Cardiac septum (tissue), 1 donor: ENCODE measurements around the gene SLC22A23. TPM values are rescaled to one million over a fixed set of nuclear protein-coding genes. Genes with fewer than 3 reads are reported as not detected.

ENCODE experiments used
- DNase-seq: peaks from one replicate; pipeline ENCODE4 v3.0.0-alpha.2; 2020; ENCODE audit warnings: low spot score
- intact Hi-C: fragments of 100-400 bp; cut with DNase I; formaldehyde crosslinking; loops from one replicate; pipeline ENCODE4 v1.14.0; 2022
- long read RNA-seq: library from polyadenylated mRNA; unstranded; transcript quantifications from one replicate; pipeline ENCODE4 v2.0.0, GENCODE V29; 2021
- total RNA-seq: library from RNA; stranded (reverse); fragmentation: NEBNext Ultra II Directional; extraction: Animal tissue kit (Norgen Biotek cat#: 25700); gene quantifications from one replicate; pipeline ENCODE4 v1.2.1, GENCODE V29; 2021
- donor health status: DM: no; HTN: no; CAD: no.

SLC22A23 gene
- total RNA-seq = 3.2 TPM
- long read RNA-seq, partial matches to known transcripts = 1 of 19 reads
- long read RNA-seq, other reads (novel, unspliced or antisense) = 16 of 19 reads

DNA sequence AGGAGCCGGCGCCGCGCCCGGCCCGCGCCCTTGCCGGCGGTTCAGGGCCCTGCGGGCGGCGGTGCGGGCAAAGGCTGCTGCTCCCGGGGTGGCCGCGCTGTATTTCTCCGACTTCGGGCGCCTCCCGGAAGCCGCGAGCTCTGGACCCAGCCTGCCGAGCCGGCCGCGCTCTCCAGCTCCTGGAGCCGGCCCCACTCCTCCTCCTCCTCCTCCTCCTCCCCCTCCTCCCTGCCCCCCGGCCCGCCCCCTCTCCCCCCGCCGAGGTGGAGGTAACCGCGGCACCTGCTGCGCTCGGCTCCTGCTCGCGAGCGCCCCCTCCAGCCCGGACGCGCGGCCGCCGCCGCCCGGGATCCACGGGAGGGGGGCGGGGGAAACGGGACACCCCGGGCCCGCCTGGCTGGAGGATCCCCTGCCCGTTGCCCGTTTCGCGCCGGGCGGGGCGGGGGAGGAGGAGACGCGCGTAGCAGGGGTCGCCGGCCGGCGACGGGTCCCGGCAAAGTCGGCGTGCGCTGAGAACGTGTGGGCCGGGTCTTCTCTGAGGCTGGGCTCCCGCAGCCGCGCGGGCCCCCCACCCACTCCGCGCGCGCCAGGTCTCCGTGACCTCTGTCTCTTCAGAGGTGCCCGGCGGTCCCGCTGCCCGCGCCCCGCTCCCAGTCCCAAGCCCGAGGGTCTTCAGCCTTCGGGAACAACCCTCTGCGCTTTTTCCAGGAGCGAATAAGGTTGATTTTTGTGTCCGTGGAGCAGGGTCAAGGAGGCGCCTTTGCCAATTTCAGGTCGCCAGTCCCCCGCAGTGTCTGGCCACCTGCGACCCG lies at the start of gene SLC22A23:
Gene SLC22A23, minus strand, starts transcription at position 153 of the 812 bp plus-strand sequence. CDS start 491 bp downstream, outside the sequence.
- no peak for DNase-seq
- intact Hi-C loops = no loop called here

DNA sequence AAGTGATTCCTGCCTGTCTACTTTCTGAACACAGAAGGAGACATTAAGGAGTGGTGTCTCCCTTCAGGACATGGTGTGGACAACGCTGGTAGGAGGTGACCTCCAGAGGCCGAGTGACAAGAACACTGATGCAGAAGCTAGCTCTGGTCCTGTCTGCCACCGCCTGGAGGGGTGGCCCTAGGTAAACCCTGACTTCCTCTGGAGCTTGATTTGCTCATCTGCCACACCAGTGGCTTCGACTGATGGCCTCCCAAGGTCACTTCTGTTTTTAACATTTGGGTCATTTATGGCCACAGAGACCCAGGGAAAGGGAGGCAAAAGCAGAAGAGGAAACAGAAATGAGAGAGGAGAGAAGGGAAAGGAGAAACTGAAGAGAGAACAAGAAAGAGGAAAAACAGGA lies 49.4 kb upstream of the SLC22A23 start:
- intact Hi-C loops = no loop called here
- DNase-seq = no peak

DNA sequence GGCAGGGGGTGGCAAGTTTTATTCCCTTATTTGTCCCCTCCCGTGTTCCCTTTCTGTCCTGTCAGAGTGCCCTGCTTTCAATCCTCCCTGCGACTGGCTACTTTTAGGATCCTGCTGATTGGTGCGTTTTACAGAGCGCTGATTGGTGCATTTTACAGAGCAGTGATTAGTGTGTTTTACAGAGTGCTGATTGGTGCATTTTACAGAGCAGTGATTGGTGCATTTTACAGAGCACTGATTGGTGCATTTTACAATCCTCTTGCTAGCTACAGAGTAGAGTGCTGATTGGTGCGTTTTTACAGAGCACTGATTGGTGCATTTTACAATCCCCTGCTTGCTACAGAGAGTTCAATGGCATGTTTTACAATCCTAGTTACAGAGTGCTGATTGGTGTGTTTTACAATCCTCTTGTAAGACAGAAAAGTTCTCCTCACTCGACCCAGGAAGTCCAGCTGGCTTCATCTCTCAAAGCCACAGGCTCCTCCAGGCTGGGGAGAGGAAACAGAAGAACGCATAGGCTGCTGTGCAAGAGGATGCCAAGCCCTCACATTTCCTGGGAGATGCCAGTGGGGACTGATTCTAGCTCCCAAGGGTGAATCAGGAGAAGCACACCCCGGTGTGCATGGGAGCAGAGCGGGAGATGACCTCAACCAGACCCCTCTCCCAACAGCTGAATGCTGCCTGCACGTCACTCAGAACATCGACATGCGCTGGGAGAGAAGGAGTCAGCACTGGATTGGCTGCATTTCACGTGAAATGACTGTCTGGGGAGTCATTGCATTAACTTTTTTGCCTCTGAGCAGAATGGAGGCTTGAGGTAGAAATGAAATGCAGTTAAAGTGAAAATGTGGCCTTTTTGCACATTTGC lies 48.3 kb upstream of the SLC22A23 start:
- intact Hi-C loops = no loop called here

DNA sequence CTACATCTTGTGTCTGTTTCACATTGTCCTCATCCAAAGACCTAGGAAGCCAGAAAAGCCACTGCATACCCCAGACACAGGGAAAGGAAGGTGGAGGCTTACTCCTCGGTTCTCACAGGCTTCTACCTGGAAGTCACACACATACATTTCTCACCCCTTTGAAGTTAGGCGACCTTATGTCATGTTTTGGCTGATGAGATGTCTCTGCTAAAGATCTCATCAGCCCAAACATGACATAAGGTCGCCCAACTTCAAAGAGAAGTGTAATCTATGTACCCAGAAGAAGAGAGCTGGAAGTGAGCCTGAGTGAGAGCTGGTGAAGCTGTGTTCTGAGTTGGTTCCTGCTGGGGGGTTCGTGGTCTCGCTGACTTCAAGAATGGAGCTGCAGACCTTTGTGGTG lies 47.5 kb upstream of the SLC22A23 start:
- DNase-seq = no peak
- intact Hi-C loops = no loop called here

More for the DNA sequence above, 48.3 kb upstream of the SLC22A23 start:
- DNase-seq = no peak

DNA sequence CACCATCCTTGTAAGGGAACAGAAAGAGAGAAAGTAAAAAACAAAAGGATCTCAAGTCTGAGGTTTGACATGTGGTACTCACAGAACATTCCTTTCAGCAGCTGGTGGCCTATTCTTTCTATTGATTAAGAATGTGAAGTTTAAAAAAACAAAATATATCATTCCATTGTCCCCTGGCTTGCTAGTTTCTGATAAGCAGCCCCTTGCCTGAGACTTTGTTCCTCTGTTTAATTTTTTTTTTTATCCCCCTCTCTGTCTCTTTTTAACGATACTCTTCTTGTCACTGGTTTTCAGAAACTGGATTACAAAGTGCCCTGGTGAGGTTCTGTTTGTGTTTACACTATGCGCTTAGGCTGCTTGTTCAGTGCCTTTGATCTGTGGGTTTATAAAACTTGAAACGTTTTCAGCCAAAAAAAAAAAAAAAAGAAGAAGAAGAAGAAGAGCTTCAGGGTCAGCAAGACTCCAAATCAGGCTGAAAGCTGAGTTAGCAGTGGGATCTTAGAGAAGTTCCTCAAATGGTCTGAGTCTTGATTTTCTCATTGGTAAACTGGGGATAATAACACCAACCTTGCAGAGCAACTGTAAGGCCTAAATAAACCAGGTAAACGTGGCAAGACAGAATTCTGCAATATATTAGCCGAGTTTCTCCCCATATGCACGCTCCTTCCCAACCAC lies 45.1 kb upstream of the SLC22A23 start:
- intact Hi-C loops = no loop called here
- no peak for DNase-seq

GRCh38 chr6:3500262-3501014 lies 43.6 kb upstream of the SLC22A23 start:
- no peak for DNase-seq
- intact Hi-C loops = no loop called here

GRCh38 chr6:3499603-3500002 lies 42.8 kb upstream of the SLC22A23 start:
- intact Hi-C loops = no loop called here
- DNase-seq = no peak

GRCh38 chr6:3496395-3496794 lies 39.5 kb upstream of the SLC22A23 start:
- no peak for DNase-seq

DNA sequence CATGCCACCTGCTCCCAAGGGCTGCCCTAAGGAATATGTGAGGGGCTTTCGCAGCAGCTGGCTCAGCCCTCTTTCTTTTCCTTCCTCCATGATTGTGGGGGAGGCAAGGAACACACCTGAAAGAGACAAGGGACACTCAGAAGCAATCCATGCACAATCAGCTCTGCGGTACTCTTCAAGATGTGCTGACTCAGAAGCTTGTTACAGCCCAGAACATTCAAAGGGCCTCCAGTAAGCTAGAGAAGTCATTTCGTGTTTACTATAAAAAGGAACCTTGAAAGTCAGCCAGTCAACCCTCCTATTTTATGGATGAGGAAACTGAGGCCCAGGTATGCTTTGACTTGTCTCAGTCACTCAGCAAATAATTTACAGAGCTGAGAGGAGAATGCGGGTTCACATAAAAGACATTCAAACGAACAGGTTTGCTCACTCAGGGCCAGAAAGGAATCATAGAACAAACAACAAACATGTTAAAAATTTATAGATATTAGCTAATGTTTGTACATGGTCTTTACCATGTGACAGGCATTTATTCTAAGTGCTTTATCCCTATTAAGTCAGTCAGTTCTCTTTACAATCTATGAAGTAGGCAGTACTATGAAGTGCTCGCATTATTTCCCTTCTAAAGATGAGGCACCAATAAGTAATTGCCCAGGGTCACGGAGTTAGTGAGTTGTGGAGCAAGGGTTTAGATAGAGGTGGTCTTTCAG lies 37.7 kb upstream of the SLC22A23 start:
- intact Hi-C loops = no loop called here
- no peak for DNase-seq

More at GRCh38 chr6:3496395-3496794, 39.5 kb upstream of the SLC22A23 start:
- intact Hi-C loops = no loop called here

DNA sequence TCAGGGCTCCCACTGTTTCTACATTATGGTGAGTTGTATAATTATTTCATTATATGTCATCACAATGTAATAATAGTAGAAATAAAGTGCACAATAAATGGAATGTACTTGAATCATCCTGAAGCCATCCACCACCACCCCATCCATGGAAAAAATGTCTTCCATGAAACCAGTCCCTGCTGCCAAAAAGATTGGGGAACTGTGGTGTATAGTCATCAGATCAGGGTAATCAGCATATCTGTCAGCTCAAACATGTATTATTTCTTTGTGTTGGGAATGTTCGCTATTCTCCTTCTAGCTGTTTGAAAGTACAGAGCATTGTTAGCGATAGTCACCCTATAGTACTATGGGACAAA lies 33.8 kb upstream of the SLC22A23 start:
- intact Hi-C loops = no loop called here
- no peak for DNase-seq

DNA sequence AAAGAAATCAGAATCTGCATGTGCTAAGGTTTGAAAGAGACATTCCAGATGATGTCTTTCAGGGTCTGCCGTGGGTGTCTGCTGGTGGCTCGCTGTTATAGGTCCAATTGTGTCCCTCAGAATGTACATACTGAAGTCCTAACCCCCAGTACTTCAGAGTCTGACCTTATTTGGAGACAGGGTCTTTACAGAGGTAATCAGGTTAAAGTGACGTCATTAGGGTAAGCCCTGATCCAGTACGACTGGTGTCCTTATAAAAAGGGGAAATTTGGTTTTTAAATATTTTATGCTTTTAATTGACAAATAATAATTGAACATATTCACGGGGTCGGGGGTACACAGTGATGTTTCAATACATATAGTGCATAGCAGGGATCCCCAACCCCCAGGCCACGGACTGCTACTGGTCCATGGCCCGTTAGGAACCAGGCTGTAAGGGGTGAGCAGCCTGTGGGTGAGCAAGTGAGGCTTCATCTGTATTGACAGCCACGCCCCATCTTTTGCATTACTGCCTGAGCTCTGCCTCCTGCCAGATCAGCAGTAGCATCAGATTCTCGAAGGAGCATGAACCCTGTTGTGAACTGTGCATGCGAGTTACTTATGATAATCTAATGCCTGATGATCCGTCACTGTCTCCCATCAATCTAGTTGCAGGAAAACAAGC lies 33.2 kb upstream of the SLC22A23 start:
- intact Hi-C loops = no loop called here
- no peak for DNase-seq

DNA sequence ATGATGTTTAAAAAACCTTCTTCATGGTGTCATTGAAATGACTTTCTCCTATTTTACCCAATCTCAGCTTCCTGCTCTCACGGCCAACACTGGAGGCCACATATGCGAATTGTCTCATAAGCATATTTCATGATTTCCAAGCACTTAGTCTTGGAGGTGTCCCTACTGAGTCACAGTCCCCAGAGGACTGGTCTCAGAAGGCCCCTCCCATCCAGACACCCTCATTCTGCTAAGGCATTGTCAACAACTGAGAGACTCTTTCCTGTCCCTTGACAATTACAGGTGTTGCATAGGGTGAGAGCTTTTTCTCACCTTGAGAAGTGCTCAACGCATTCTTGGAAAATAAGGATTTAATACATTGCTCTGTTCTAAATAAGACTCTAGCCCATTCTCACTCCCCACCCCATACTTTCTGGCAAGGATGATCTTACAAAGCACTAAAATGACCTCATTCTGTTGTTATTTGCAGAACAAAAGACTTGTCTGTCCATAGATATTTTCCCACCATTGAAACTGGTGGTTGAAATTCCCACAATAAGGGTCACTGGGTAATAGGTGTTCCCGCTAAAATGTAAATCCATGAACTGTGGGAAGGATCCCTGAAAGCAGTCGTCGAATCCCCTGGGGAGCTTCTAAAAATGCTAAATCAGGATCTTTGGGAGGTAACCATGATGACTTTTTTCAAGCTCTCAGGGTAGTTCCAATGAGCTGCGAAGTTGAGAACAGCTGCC lies 32.3 kb upstream of the SLC22A23 start:
- intact Hi-C loops = no loop called here
- DNase-seq = no peak

- intact Hi-C loops = no loop called here
- no peak for DNase-seq
Measured at GRCh38 chr6:3484946-3485345, 28.1 kb upstream of the SLC22A23 start.

GRCh38 chr6:3484192-3484591 lies 27.3 kb upstream of the SLC22A23 start:
- no peak for DNase-seq

DNA sequence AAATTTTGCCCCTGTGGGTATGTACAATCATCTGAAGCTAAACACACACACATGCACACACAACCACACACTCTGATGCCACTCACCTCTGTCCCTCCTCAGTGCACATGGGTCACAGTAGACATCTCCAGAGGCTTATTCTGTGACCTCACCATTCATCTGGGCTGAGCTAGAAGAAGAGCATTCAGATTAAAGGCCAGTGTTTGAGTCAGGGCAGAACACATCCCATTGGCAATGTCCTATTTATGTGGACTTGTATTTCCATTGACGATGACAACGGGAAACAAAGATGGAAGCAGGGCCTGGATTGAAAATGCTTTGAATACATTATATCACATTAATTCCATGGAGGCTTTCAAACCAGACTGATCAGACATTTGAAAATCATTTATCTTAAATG lies 26.8 kb upstream of the SLC22A23 start:
- intact Hi-C loops = no loop called here
- no peak for DNase-seq

More at GRCh38 chr6:3484192-3484591, 27.3 kb upstream of the SLC22A23 start:
- intact Hi-C loops = no loop called here

DNA sequence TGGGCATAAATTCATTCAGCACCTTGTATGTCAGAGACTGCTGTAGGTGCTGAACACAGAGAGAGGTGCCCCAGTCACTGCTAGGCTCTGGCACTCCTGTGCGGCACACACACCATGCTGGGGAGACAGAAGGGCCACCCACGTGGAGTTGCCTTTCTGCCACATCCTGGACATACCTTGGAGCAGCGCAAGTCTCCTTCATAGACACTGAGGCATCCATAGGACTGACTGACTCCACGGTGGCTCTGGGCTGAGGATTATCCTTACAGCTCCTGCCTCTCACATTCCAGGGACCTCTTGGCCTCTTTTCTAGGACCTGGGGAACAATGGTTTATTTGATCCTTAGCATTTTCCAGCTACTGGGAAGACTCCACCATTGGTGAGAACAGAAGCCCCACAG lies 26.0 kb upstream of the SLC22A23 start:
- intact Hi-C loops = no loop called here
- DNase-seq = no peak

DNA sequence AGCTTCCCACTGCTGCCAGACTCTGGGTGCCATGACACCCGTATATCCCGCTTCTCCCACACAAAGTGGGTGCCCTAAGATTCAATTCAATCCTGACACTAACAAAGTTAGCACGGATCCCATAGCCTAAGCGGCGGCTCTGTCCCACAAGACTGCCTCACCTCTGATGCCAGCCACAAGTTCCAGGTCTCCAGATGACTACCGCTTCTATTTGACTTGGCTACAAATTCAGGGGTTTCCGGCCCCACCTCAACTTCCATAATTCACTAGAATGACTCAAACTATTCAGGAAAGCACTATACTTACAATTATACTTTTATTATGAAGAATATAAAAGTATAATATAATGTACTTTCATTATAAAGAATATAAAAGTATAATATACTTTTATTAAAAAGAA lies 24.8 kb upstream of the SLC22A23 start:
- intact Hi-C loops = no loop called here

GRCh38 chr6:3480009-3480408 lies 23.2 kb upstream of the SLC22A23 start:
- DNase-seq = no peak
- intact Hi-C loops = no loop called here

More for the DNA sequence above, 24.8 kb upstream of the SLC22A23 start:
- DNase-seq = no peak
